Measurements from ENCODE around the gene RAPGEF5.

DNA sequence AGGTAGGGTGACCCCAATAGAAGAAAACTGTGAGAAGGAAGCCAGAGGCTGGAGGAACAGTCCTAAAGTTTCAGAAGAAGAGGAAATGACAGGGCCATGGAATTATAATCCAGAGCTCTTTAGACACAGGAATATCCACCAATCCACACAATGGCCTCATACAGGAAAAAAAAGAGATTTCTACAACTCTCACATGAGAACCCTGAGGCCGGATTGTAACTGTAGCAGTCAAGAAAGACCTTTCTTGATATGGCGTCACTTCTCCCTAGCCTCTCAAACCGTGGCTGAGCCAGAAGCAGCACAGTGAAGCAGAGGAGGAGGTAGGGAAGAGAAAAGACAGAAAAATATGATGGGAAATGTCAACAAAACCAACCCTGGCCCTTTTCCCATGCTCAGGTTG lies 76.9 kb downstream of the RAPGEF5 start:
- TF ChIP-seq POLR2A (IDR thresholded peaks at IDR 0.05): no peak
- TF ChIP-seq, protein P1, sequence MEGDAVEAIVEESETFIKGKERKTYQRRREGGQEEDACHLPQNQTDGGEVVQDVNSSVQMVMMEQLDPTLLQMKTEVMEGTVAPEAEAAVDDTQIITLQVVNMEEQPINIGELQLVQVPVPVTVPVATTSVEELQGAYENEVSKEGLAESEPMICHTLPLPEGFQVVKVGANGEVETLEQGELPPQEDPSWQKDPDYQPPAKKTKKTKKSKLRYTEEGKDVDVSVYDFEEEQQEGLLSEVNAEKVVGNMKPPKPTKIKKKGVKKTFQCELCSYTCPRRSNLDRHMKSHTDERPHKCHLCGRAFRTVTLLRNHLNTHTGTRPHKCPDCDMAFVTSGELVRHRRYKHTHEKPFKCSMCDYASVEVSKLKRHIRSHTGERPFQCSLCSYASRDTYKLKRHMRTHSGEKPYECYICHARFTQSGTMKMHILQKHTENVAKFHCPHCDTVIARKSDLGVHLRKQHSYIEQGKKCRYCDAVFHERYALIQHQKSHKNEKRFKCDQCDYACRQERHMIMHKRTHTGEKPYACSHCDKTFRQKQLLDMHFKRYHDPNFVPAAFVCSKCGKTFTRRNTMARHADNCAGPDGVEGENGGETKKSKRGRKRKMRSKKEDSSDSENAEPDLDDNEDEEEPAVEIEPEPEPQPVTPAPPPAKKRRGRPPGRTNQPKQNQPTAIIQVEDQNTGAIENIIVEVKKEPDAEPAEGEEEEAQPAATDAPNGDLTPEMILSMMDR (IDR thresholded peaks at IDR 0.05 in 4 of 5, conservative IDR thresholded peaks at IDR 0.05 in 1 of 5): no peak

All from gastrocnemius medialis (tissue), 4 donors.